Measurements from ENCODE around the gene ZNF101.
A peak's percentile ranks its signal among the peaks of the same experiment; 100 is the strongest.
"Not testable (repeated sequence)": the region's sequence is repeated elsewhere in the genome, so short reads cannot be mapped to it uniquely, and the experiment has no call there.

Gene ZNF101

GRCh38 chr19:19661675-19662251, 6.9 kb upstream of the ZNF101 start:
- no peak for DNase-seq (ENCODE audit: low read depth in 2 of 2)

- DNase-seq (ENCODE audit: low read depth in 2 of 2), result no peak
These were observed 6.3 kb upstream of the ZNF101 start for GRCh38 chr19:19662344-19662743.

GRCh38 chr19:19662871-19663255, 5.8 kb upstream of the ZNF101 start:
- DNase-seq (ENCODE audit: low read depth in 2 of 2), result no peak

- peak; percentile 83 to 91 for DNase-seq (ENCODE audit: low read depth in 2 of 2)
These were observed 5.2 kb upstream of the ZNF101 start, which contains the start of gene ATP13A1 for GRCh38 chr19:19663256-19664120. TSS of gene ATP13A1 (minus strand) at chr19:19663676. CDS start at chr19:19663666, 10 bp downstream.

GRCh38 chr19:19665420-19665948, 3.2 kb upstream of the ZNF101 start:
- DNase-seq (ENCODE audit: low read depth in 2 of 2), result not testable (repeated sequence)

- no peak for DNase-seq (ENCODE audit: low read depth in 2 of 2)
These were observed 1.5 kb downstream of the ZNF101 start for GRCh38 chr19:19670070-19670551.

- no peak for DNase-seq (ENCODE audit: low read depth in 2 of 2)
These were observed 4.2 kb downstream of the ZNF101 start for GRCh38 chr19:19672816-19673215.

GRCh38 chr19:19674315-19674714, 5.7 kb downstream of the ZNF101 start:
- no peak for DNase-seq (ENCODE audit: low read depth in 2 of 2)

- no peak for DNase-seq (ENCODE audit: low read depth in 2 of 2)
These were observed 8.9 kb downstream of the ZNF101 start for GRCh38 chr19:19677579-19677978.

- DNase-seq (ENCODE audit: low read depth in 2 of 2), result no peak
These were observed 10.8 kb downstream of the ZNF101 start for GRCh38 chr19:19679176-19680073.

GRCh38 chr19:19686119-19686518, 17.5 kb downstream of the ZNF101 start:
- not testable (repeated sequence) for DNase-seq (ENCODE audit: low read depth in 2 of 2)

- no peak for DNase-seq (ENCODE audit: low read depth in 2 of 2)
These were observed 17.9 kb downstream of the ZNF101 start for GRCh38 chr19:19686580-19686979.

- no peak for DNase-seq (ENCODE audit: low read depth in 2 of 2)
These were observed 18.5 kb downstream of the ZNF101 start for GRCh38 chr19:19687090-19687489.

GRCh38 chr19:19689023-19689422, 20.4 kb downstream of the ZNF101 start:
- DNase-seq (ENCODE audit: low read depth in 2 of 2), result not testable (repeated sequence)

GRCh38 chr19:19691683-19692082, 23.0 kb downstream of the ZNF101 start:
- DNase-seq (ENCODE audit: low read depth in 2 of 2), result no peak

- no peak for DNase-seq (ENCODE audit: low read depth in 2 of 2)
These were observed 27.7 kb downstream of the ZNF101 start for GRCh38 chr19:19696386-19696785.

GRCh38 chr19:19697589-19697988, 28.9 kb downstream of the ZNF101 start:
- DNase-seq (ENCODE audit: low read depth in 2 of 2), result no peak

- DNase-seq (ENCODE audit: low read depth in 2 of 2), result not testable (repeated sequence)
These were observed 31.9 kb downstream of the ZNF101 start for GRCh38 chr19:19700493-19700892.

- no peak for DNase-seq (ENCODE audit: low read depth in 2 of 2)
These were observed 36.2 kb downstream of the ZNF101 start for GRCh38 chr19:19704836-19705235.

GRCh38 chr19:19710506-19710905, 41.9 kb downstream of the ZNF101 start:
- DNase-seq (ENCODE audit: low read depth in 2 of 2), result no peak

- DNase-seq (ENCODE audit: low read depth in 2 of 2), result no peak
These were observed 42.8 kb downstream of the ZNF101 start for GRCh38 chr19:19711306-19711933.
